ENCODE measurements around the gene POLN. TPM values are rescaled to one million over a fixed set of nuclear protein-coding genes. Genes with fewer than 3 reads are reported as not detected.

Gene POLN
- total RNA-seq, 4 donors from 2014 or later = 0.27 to 2.6 (median 1.4) TPM

GRCh38 chr4:2178986-2179385, 62.9 kb downstream of the POLN start:
- H3K4me3 ChIP-seq = no peak overlapping the region
- TF ChIP-seq POLR2A (IDR thresholded peaks at IDR 0.05) (no peak), CTCF (IDR thresholded peaks at IDR 0.05) (no peak), POLR2AphosphoS5 (IDR thresholded peaks at IDR 0.05) (no peak), EP300 (IDR thresholded peaks at IDR 0.05; ENCODE audit: low read depth) (no peak)
- peaks cover 0 to 4% (median 0%) of the 10 kb centered on the region in 4 donors for H3K4me1 ChIP-seq
- WGBS, 2 donors (ENCODE audit: low coverage in 1 of 2) = 100% methylated on average over 1 of the region's 1 CpG; no CpG with 5 or more reads in 1 of the 2 donors
- intact Hi-C loops (cut with DNase I; ENCODE audit: low total_unique reads) (no loop called here), in situ Hi-C loops (cut with MboI; ENCODE audit: low pct_ligation_motif_present in 1 of 4, low pct_unique_long_range_greater_than_20kb in 1 of 4, low sequenced_read_pairs in 3 of 4) (loop anchor here in 2 of 4 donors (25.0 kb wide), 3 partner anchors 217 to 367 kb away; no protein-coding TSS in a partner anchor)
- no peaks in the 10 kb centered on the region for H3K27me3 ChIP-seq
- no peaks in the 10 kb centered on the region for H3K9me3 ChIP-seq
- no peak for DNase-seq
- no peak overlapping the region for H3K27ac ChIP-seq
- no peaks in the 10 kb centered on the region for H3K36me3 ChIP-seq

- intact Hi-C loops (cut with DNase I; ENCODE audit: low total_unique reads) = no loop called here
- TF ChIP-seq EP300 (IDR thresholded peaks at IDR 0.05; ENCODE audit: low read depth) (no peak), POLR2AphosphoS5 (IDR thresholded peaks at IDR 0.05) (no peak), POLR2A (IDR thresholded peaks at IDR 0.05) (no peak), CTCF (IDR thresholded peaks at IDR 0.05) (no peak)
- H3K36me3 ChIP-seq = no peaks in the 10 kb centered on the region
- H3K4me1 ChIP-seq = peaks cover 0 to 8% (median 0%) of the 10 kb centered on the region in 4 donors
- H3K27me3 ChIP-seq = no peaks in the 10 kb centered on the region
- 89% methylated on average over 4 of the region's 4 CpGs; no CpG with 5 or more reads in 1 of the 2 donors for WGBS, 2 donors (ENCODE audit: low coverage in 1 of 2)
- H3K4me3 ChIP-seq = no peak overlapping the region
- DNase-seq = no peak
- in situ Hi-C loops (cut with MboI; ENCODE audit: low pct_ligation_motif_present in 1 of 4, low pct_unique_long_range_greater_than_20kb in 1 of 4, low sequenced_read_pairs in 3 of 4) = loop anchor here in 2 of 4 donors (25.0 kb wide), 3 partner anchors 215 to 365 kb away; no protein-coding TSS in a partner anchor
- H3K9me3 ChIP-seq = no peaks in the 10 kb centered on the region
- H3K27ac ChIP-seq = no peak overlapping the region
Observed at GRCh38 chr4:2177443-2178093, 64.4 kb downstream of the POLN start.

- in situ Hi-C loops (cut with MboI; ENCODE audit: low pct_ligation_motif_present in 1 of 4, low pct_unique_long_range_greater_than_20kb in 1 of 4, low sequenced_read_pairs in 3 of 4) = loop anchor here in 2 of 4 donors (25.0 kb wide), 3 partner anchors 214 to 364 kb away; no protein-coding TSS in a partner anchor
- no peaks in the 10 kb centered on the region for H3K9me3 ChIP-seq
- no peak for DNase-seq
- TF ChIP-seq CTCF (IDR thresholded peaks at IDR 0.05) (no peak), POLR2AphosphoS5 (IDR thresholded peaks at IDR 0.05) (no peak), POLR2A (IDR thresholded peaks at IDR 0.05) (no peak), EP300 (IDR thresholded peaks at IDR 0.05; ENCODE audit: low read depth) (no peak)
- 83 to 85% methylated on average over 6 to 9 of the region's 9 CpGs for WGBS, 2 donors (ENCODE audit: low coverage in 1 of 2)
- no peak overlapping the region for H3K27ac ChIP-seq
- H3K4me3 ChIP-seq = no peak overlapping the region
- intact Hi-C loops (cut with DNase I; ENCODE audit: low total_unique reads) = no loop called here
- H3K27me3 ChIP-seq = no peaks in the 10 kb centered on the region
- H3K36me3 ChIP-seq = no peaks in the 10 kb centered on the region
- H3K4me1 ChIP-seq = peaks cover 0 to 8% (median 0%) of the 10 kb centered on the region in 4 donors
Observed at GRCh38 chr4:2175990-2176698, 65.8 kb downstream of the POLN start.

- no peaks in the 10 kb centered on the region for H3K27me3 ChIP-seq
- intact Hi-C loops (cut with DNase I; ENCODE audit: low total_unique reads) = no loop called here
- WGBS, 2 donors (ENCODE audit: low coverage in 1 of 2) = 98% methylated on average over 6 of the region's 6 CpGs; no CpG with 5 or more reads in 1 of the 2 donors
- DNase-seq = no peak
- no peak overlapping the region for H3K27ac ChIP-seq
- no peak overlapping the region for H3K4me3 ChIP-seq
- no peaks in the 10 kb centered on the region for H3K9me3 ChIP-seq
- in situ Hi-C loops (cut with MboI; ENCODE audit: low pct_ligation_motif_present in 1 of 4, low pct_unique_long_range_greater_than_20kb in 1 of 4, low sequenced_read_pairs in 3 of 4) = no loop called here
- no peaks in the 10 kb centered on the region for H3K36me3 ChIP-seq
- H3K4me1 ChIP-seq = peaks cover 0 to 5% (median 0%) of the 10 kb centered on the region in 4 donors
- TF ChIP-seq POLR2AphosphoS5 (IDR thresholded peaks at IDR 0.05) (no peak), CTCF (IDR thresholded peaks at IDR 0.05) (no peak), POLR2A (IDR thresholded peaks at IDR 0.05) (no peak), EP300 (IDR thresholded peaks at IDR 0.05; ENCODE audit: low read depth) (no peak)
Observed at GRCh38 chr4:2174061-2174460, 67.9 kb downstream of the POLN start.

Measured in transverse colon (tissue), 4 donors.